K562 (cell line): ENCODE data around the gene STARD13. TPM values are rescaled to one million over a fixed set of nuclear protein-coding genes. Genes with fewer than 3 reads are reported as not detected.

Source experiments
- DEAF1 ChIP-seq: fragments of 450-650 bp; formaldehyde crosslinking; IDR thresholded peaks from 2 replicates; pipeline ENCODE4 v1.4.0; 2020; ENCODE audit warnings: mild to moderate bottlenecking, moderate library complexity
- MAX ChIP-seq: sonication (generic); formaldehyde crosslinking; IDR thresholded peaks from 2 replicates; pipeline ENCODE4 v1.9.0; 2022; ENCODE audit warnings: mild to moderate bottlenecking, missing genetic modification reagents
- TSHZ1 ChIP-seq: fragments of 250-450 bp; sonication (Bioruptor Pico); IDR thresholded peaks from 2 replicates; pipeline ENCODE4 v1.4.0; 2020; ENCODE audit warnings: mild to moderate bottlenecking, moderate library complexity
- polyA plus RNA-seq, 8 experiments: library from polyadenylated mRNA; depleted of rRNA in 4 of 8; stranded (reverse) in 5 of 8; unstranded in 3 of 8; fragments of >200 nt; fragmentation: Nextera tagmentation in 2 of 8; fragmentation: Illumina TruSeq in 1 of 8; extraction: Ambion mirVana in 2 of 8; extraction: Trizol in 1 of 8; gene quantifications; 2 replicates each; pipeline versions ENCODE4 v1.2.1 to v1.2.3, GENCODE V29; 2011 to 2014; ENCODE audit warnings: inconsistent platforms in 1 of 8, missing spikeins in 1 of 8
- total RNA-seq, 7 experiments: library from RNA; depleted of rRNA in 6 of 7; stranded (reverse); fragments of >200 nt in 6 of 7; fragmentation: Illumina TruSeq in 2 of 7; extraction: Trizol in 2 of 7; gene quantifications; 2 replicates each; pipeline versions ENCODE4 v1.2.1 to v1.2.3, GENCODE V29; 2011 to 2021; ENCODE audit warnings: low replicate concordance in 1 of 7

Gene STARD13
- total and polyA plus RNA-seq, 9 of the 15 experiments (the other 6 are each of a cell fraction or from before 2014, with no cell fraction given): 0.11 TPM; not detected in 8

GRCh38 chr13:33076001-33076992, 209.3 kb downstream of the STARD13 start (continued):
- no peak for TF ChIP-seq TSHZ1 (CRISPR knock-in tag)
- TF ChIP-seq MAX (CRISPR knock-in tag): no peak
- TF ChIP-seq DEAF1: no peak
